Frontal cortex (tissue), 4 donors: ENCODE measurements around the gene C4A. TPM values are rescaled to one million over a fixed set of nuclear protein-coding genes. Genes with fewer than 3 reads are reported as not detected.
"Not testable (repeated sequence)": the region's sequence is repeated elsewhere in the genome, so short reads cannot be mapped to it uniquely, and the experiment has no call there.

ENCODE experiments used
- DNase-seq, 2 donors: peaks; one replicate each; pipeline ENCODE4 v3.0.0; 2012; ENCODE audit warnings: low spot score in 2 of 2
- FAIRE-seq: peaks from 2 replicates; lab custom pipeline; 2012; peaks lifted over from hg19 to GRCh38; lab: Jason Lieb, UNC
- small RNA-seq: library from RNA; depleted of rRNA; stranded (forward); fragments of <200 nt; gene quantifications from one replicate; pipeline ENCODE3, GENCODE V24; 2014
- total RNA-seq: library from RNA; depleted of rRNA; stranded (reverse); fragments of >200 nt; gene quantifications from one replicate; pipeline ENCODE4 v1.2.3, GENCODE V29; 2014
- donor health status: control.
- donor health status: control.
- donor health status: control.

C4A gene
- total RNA-seq, 1 donor from 2014 or later = 10.6 TPM

DNA sequence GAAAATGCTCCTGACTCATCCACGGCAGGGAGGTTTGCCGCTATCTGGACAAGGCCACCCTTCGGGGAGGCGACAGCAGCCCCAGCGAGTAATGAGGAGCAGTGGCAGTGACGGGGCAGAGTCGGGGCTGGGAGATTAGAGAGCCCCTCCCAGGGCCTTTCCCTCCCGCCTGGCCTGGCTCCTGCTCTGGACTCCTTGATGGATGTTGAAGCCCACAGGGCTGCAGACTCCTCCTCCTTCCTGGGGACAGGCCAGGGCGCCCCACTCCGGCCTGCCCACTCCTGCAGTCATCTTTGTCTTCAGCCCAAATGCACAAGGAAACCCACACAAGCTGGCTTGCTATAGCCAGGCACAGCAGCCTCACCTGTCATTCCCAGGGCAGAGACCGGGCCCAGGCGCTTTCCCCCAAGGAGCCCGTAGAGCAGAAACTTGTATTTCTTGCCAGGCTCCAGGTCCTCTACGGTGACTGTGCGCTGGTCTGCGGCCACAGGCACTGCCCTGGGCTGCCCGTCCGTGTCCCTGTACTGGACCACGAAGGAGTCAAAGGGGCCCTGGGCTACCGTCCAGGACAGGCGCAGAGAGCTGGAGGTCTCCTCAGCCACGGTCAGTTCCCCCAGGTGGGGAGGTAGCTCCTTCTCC lies 64.1 kb downstream of the C4A start:
- DNase-seq = no peak
- no peak for FAIRE-seq

- DNase-seq = no peak
- FAIRE-seq = no peak
Measured at GRCh38 chr6:32046450-32047083, 64.7 kb downstream of the C4A start.

DNA sequence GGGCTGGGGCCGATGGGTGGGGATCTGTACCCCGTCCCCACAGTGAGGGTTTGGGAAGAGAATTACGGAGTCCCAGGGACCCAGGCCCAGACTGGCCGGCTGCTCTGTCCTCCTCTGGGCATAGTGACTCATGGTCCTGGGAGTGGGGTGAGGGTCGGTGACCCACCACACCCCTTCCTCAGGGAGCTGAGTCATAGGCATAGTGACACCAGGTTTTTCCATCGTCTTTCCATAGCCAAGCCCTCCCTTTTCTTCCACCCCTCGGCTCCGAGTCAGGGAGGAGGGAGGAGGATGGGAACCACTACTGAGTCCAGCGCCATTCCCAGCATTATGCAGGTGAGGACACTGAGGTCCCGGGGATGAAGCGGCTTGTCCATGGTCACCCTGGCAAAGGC lies 65.2 kb downstream of the C4A start:
- DNase-seq (peak in 1 of 2 donors; percentile 66), FAIRE-seq (no peak)

DNA sequence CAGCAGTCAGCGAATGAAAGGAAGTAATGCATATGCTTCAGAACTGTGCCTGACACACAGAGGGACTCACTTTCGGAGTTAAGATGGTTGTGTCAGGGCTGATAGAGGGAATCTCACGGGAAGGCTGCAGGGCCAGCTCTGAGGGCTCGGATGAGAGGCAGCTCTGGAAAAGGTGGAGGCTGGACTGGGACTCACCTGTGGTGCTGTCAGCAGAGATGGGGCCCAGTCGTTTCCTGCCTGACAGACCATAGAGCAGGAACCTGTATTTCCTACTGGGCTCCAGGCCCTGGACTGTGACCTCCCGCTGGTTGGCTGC lies 65.6 kb downstream of the C4A start:
- no peak for FAIRE-seq

GRCh38 chr6:32047855-32048766 lies 66.3 kb downstream of the C4A start:
- FAIRE-seq (no peak), DNase-seq (peak in 1 of 2 donors; percentile 71)

More for the DNA sequence above, 65.6 kb downstream of the C4A start:
- DNase-seq = no peak

DNA sequence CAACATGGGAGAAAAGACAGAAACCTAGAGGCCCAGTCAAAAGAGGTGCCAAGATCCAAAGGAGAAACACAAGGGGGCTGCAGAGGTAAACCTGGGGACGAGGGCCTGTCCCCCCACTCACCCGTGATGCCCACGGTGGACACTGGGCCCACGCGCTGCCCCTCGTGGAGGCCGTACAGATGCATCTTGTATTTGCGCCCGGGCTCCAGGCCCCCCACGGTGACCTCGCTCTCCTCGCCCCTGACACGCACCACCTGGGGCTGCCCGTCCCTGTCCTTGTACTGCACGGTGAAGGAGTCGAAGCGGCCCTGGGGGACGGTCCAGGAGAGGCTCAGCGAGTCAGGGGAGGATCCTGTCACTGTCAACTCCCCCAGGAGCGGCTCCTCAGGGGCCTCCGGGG lies 67.3 kb downstream of the C4A start:
- FAIRE-seq, DNase-seq: not testable (repeated sequence)

GRCh38 chr6:32049736-32050135 lies 67.9 kb downstream of the C4A start:
- FAIRE-seq = not testable (repeated sequence)

GRCh38 chr6:32050562-32050961 lies 68.7 kb downstream of the C4A start:
- no peak for DNase-seq
- no peak for FAIRE-seq

More at GRCh38 chr6:32049736-32050135, 67.9 kb downstream of the C4A start:
- DNase-seq = not testable (repeated sequence)

Small RNAs within 50 kb of the gene (small RNA-seq; reads per million reads assigned to genes)
- not detected for gene AL645922.1

Other genes with a start within 250 kb of the C4A start
- gene CLIC1, start 245.5 kb upstream of the C4A start, total RNA-seq = 26.1 TPM
- 2.9 TPM for gene MSH5, start 242.1 kb upstream of the C4A start, total RNA-seq
- 0.82 TPM for gene SAPCD1, start 219.4 kb upstream of the C4A start, total RNA-seq
- gene VWA7, start 204.7 kb upstream of the C4A start, total RNA-seq = under 0.01 TPM
- gene VARS1, start 186.3 kb upstream of the C4A start, total RNA-seq = 34.6 TPM
- gene LSM2, start 175.1 kb upstream of the C4A start, total RNA-seq = 23.6 TPM
- gene HSPA1L, start 166.8 kb upstream of the C4A start, total RNA-seq = 5.7 TPM
- gene HSPA1A, start 166.5 kb upstream of the C4A start, total RNA-seq = 111 TPM
- 180 TPM for gene HSPA1B, start 154.3 kb upstream of the C4A start, total RNA-seq
- 19.6 TPM for gene NEU1, start 119.2 kb upstream of the C4A start, total RNA-seq
- gene SLC44A4, start 103.1 kb upstream of the C4A start, total RNA-seq = not detected
- gene EHMT2, start 84.4 kb upstream of the C4A start, total RNA-seq = 102 TPM
- 25.7 TPM for gene ZBTB12, start 80.0 kb upstream of the C4A start, total RNA-seq
- gene C2, start 54.3 kb upstream of the C4A start, total RNA-seq = 3.7 TPM
- 0.82 TPM for gene CFB, start 36.0 kb upstream of the C4A start, total RNA-seq
- gene NELFE, start 23.1 kb upstream of the C4A start, total RNA-seq = 45.7 TPM
- 30.2 TPM for gene SKIC2, start 22.9 kb upstream of the C4A start, total RNA-seq
- gene DXO, start 9.9 kb upstream of the C4A start, total RNA-seq = 7.3 TPM
- gene C4B, start 32.7 kb downstream of the C4A start, total RNA-seq = 9.0 TPM
- under 0.01 TPM for gene CYP21A2, start 56.4 kb downstream of the C4A start, total RNA-seq
- 4.5 TPM for gene TNXB, start 127.3 kb downstream of the C4A start, total RNA-seq
- gene ATF6B, start 146.2 kb downstream of the C4A start, total RNA-seq = 13.0 TPM
- gene FKBPL, start 148.2 kb downstream of the C4A start, total RNA-seq = 4.5 TPM
- gene PRRT1, start 169.9 kb downstream of the C4A start, total RNA-seq = 0.41 TPM
- 9.8 TPM for gene PPT2, start 172.1 kb downstream of the C4A start, total RNA-seq
- gene EGFL8, start 182.5 kb downstream of the C4A start, total RNA-seq = 5.7 TPM
- 14.3 TPM for gene AGPAT1, start 194.0 kb downstream of the C4A start, total RNA-seq
- gene RNF5, start 196.3 kb downstream of the C4A start, total RNA-seq = 104 TPM
- gene AGER, start 202.2 kb downstream of the C4A start, total RNA-seq = 0.82 TPM
- gene PBX2, start 208.1 kb downstream of the C4A start, total RNA-seq = 11.8 TPM
- 0.41 TPM for gene GPSM3, start 210.6 kb downstream of the C4A start, total RNA-seq
- gene NOTCH4, start 242.0 kb downstream of the C4A start, total RNA-seq = 5.3 TPM